ENCODE results near the gene GNAI3.
A peak's percentile ranks its signal among the peaks of the same experiment; 100 is the strongest.

The GNAI3 gene

DNA sequence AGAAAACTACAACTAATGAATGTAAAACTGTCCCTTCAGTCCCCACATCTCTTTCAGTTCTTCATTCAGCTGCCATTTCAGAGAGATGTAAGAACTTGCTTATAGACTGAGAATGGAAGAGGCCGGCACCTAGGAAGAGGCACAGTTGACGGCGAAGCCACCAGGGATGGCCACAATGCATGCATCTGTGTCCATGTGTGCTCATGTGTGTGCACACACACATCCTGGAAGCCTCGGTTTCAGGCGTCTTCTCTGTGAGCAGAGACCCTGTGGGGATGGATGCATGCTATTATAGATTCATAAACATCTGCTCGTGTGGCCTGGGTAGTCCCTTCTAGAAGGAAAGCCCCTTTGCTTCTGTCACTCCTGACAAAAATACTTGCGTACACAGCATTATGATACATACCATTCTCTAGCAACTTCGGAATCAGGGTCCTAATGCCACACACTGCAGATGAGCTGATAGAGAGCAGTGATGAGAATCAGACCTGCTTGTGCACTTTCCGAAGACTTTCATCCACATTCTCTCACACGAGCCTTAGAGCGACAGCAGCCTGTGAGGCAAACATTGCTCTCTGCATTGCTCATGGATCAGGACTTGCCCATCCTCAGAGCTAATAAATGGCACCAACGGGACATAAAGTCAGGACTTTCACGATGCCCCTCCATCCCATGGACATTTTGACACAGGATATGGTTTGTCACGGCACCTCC, 21.2 kb upstream of the GNAI3 start:
- DNase-seq (ENCODE audit: low read depth), result no peak

DNA sequence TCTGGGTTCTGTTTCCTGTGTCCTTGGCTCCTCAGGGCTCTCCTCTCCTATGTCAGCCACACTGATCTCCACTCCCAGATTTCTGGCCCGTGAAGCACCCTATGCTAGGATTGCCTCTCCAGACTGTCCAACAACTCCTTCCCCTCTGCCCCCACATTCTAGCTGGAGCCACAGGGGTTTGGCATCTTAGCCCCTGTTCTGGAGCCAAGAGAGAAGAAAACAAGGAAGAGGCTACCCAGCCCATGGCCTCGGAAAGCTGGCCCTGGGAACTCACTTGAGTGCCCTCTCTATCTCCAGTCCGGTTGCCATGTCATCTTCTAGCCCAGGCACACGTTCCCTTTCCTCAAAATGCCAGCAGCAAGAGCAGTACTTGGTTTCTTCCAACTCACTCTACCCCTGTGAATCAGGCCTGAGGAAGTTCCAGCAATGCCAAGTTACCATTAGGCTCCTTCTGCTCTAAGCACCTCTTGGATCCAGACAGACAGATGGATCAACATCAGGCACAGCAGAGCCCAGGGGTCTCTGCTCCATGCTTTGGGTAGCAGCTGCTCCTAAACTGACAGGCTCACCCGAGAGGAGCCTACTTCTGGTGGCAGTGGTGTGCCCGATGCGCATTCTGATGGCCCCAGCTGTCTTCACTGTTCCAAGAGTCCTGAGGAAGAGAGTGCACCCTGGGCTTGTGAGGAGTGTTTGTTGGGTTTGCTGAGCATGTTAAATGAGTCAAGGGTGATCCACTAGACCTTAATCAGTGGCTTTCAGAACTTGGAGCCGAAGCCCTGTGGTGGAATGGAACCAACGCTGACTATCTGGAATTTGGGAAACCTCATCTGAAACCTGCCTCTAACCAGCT, 20.3 kb upstream of the GNAI3 start:
- DNase-seq (ENCODE audit: low read depth), result no peak

DNA sequence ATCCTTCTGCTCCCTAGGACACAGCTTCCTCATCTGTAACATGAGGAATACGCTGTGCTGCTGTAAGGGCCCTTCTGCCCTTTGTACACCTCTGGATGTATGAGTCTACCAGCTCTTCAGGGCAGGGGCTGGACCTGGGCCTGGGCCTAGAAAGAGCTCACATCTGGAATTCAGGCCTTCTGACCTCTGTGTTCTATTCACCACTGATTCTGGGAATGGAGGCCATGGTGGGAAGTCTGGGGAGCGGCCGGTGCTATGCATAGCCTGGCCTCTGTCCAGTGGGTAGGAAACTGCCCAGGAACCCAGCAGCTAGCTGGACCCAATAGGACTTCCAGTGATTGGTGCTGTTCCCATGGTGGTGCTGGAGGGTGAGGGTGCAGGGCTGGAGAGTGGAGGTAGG, 19.7 kb upstream of the GNAI3 start:
- no peak for DNase-seq (ENCODE audit: low read depth)

DNA sequence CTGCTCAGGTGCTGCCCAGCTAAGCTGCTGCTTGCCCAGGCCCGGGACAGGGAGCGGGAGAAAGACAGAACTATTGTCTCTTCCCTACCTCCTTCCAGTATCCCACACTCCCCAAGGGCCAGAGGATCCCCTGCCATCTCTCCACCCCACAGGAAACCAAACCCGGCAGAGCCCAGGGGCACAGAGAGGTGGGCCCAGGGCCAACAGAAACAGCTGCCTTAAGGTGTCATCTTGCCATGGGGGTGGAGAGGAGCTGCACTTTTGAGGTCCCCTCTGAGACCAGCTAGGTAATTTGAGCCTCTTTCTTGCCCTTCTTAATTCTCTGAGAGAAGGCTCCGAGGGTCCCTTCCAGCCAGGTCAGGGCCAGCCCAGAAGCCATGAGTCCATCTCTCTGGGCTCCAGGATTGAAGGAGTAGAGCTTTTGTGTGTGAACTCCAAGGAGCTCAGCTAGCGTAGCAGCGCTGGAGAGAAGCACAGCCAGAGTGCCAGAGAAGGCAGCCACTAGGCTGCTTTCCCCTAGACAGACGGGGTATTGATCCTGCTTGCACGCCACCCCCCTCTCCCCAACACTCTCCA, 18.4 kb upstream of the GNAI3 start:
- DNase-seq (ENCODE audit: low read depth), result no peak

DNA sequence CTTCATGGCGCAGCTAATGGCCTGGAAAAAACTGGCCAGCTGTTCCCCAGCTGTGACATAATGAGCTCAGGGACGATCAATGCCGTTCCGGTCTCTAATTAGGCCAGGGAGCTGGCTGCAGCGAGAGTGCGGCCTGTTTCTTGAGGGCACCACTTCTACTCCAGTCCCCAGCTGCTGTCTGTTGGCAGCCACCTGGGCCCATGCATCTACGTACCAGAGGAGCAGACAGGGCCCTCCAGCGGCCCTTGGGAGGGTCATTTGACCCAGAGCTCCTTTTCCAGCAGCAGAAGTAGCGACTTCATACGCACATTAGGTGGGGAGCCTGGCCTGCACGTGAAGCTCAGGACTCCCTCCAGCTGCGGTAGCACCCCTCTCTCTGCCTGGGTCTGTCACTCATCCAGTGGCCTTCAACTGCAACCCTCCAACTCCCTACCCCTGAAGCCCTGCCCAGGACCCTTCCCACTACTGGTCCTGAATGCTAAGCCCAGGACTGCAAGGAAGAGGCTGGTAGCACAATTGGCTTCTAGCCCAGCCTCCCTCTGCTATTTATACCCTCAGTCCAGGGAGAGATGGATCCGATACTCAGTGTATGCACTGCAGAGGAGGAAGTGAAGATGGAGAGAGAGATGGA, 17.8 kb upstream of the GNAI3 start:
- DNase-seq (ENCODE audit: low read depth), result no peak

DNA sequence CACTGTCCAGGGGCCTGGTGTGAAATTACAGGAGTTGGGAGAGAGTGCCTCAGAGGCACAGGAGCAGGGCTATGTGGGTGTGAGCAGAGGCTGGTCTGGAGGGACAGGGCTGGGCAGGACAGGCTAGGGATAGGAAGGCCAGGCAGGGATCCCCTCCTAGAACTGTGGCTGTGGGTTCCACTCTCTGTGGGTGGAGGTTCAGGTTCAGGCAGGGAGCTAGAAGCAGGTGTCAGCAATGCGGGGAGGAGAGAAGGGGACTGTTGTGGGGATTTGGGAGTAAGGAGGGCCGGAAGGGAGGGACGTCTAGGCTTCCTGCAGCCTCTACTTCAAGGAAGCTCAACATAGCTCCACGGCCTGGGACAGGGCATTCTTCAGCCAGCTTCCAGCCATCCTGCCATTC, 17.0 kb upstream of the GNAI3 start:
- DNase-seq (ENCODE audit: low read depth), result no peak

DNA sequence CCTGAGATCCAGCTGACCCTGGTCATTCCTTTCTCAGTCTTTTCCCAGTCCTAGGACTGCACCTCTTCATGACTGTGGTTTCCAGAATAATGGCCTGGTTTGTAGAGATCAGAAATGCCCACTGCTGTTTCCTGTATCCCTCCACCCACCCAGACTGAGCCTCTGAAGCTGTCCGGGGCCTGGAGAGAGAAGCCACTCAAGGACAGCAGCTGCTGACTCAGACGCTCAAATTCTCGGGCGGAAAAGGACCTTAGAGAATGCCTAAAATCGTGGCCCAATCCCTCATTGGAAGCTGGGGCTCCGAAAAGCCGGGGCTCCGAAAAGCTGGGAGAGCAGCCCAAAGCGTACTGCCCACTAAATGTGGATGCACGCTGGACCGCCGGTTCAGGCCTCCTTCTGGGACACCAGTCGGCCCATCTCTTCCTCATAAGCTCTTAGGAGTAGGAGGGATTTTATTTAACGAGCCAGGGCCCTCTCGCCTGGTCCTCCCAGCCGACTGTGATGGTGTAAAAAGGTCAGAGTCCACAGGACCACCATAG, 16.5 kb upstream of the GNAI3 start:
- no peak for DNase-seq (ENCODE audit: low read depth)

DNA sequence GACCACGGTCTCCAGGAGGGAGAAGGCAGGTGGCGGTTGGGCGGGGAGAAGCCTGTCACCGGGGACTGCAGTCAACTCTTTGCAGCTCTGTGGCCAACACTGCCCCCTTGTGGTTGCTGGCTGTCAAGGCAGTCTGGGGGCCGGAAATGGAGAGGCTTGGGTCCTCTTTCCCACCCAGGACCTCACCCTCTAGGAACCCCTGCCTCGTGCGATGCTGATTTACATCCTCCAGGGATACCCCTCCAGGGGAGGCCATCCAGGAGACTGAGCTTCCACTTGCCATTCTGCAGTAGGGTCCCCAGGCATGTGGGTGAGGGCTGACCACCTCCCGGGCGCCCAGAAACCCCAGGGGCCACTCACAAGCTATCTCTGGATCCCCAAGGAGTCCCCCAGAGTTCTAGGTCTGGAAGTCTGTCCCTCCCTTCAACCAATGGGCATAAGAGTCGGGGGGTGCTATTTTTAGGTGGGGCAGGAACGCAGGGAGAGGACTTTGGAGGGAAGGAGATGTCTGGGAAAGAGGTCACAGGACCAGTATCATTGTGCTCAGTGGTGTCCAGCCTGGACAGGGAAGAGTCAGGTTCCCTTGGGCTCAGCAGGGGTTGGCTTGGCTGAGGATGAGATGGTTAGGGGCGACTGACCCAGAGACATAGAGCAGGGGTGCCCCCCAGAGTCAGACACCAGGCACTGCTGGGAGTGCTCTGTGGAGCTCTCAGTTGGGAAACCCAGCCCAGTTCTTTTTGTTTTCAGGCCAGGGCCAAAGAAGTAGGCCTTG, 15.9 kb upstream of the GNAI3 start:
- peak; percentile 72 for DNase-seq (ENCODE audit: low read depth)

DNA sequence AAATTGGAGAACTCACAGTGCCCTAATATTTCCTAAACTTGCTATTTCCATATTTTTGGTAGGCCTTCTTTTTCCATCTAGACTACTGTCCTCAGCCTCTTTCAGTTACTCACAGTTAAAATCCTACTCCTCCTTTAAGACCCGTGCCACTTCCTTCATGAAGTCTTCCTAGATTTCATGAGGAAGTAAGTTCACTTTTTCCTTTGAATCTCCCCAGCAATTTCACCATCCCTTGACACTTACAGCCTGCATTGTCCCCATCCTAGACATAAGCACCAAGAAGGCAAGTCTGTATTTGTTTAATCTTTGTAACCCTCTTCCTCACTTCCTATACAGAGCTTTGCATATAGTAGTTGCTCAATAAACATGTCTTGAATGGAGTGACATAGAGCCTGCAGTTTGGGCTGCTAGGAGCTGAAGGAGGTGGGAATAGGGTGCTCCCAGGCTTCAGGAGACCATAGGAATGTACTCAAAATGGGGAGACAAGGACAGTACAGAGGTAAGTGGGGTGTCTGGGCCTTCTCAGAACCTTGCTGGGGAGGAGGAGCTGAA, 14.0 kb upstream of the GNAI3 start:
- DNase-seq (ENCODE audit: low read depth), result no peak

DNA sequence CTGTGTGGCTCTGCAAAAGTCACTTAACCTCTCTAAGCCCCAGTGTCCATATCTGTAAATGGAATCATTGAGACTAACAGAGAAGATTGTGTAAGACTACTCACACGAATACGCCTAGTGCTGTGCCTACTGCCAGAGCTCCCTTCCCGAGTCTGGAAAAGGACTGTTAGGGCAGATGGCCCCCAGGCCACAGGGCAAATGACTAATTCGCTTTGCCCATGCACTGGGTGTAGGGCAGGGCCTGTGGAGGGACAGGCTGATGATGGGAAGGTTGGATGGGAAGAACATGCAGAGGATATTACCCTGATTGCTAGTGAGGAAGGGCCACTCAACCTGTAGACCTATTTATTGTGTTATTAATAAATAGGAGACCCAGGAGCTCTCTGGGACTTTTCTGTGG, 12.9 kb upstream of the GNAI3 start:
- no peak for DNase-seq (ENCODE audit: low read depth)

DNA sequence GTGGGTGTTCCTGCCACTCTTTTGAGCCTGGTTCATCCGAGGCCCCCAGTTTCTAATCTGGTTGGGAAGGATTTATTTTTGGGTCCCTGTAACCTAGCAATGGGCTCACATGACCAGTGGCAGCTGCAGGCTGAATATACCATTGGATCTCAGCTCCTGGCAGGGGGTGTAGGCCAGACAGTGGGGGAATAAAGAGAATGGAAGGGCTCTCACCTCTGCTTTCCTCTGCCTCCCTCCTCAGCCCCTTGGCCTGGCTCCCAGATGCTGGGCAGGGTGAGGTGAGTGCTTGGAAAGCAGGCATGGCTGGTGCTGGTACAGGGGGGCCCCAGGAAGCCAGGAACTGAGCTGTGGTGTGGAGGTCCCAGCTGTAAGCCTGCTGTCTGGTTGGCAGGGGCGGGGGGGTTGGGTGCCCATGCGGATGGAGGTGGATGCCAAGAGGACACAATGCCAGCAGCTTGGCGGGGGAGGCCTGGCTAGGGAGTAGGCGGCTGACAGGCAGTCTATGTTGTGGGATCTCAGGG, 12.4 kb upstream of the GNAI3 start:
- DNase-seq (ENCODE audit: low read depth), result no peak

DNA sequence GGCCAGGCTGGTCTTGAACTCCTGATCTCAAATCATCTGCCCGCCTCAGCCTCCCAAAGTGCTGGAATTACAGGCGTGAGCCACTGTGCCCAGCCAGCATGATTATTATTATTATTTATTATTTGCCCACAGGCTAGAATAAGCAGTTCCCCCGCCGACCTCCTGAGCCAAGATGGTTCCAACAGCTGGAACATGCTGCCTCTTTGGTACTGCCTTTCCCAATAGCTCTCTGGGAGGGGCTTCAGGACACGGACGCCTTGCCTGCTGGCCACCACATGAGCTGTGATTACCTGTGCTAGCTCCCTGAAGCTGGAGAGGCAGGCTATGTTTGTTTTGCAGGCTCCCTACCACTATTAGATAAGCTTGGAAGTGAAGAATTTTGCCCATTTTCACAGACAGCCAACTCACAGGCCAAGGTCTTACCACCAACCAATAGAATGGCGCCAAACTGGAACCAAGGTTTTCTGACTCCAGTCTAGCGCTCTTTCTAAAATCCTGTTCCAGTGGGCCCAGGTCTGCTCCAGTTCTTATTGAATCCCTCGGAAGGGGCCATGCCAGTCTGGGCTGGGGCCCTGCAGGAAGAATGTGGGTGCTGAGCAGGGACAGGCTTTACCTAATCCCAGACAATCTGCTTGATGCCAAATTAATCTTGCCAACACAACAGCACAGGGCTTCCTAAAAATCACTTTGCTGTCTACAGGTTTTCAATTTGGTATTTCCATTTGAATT, 10.8 kb upstream of the GNAI3 start:
- no peak for DNase-seq (ENCODE audit: low read depth)

DNA sequence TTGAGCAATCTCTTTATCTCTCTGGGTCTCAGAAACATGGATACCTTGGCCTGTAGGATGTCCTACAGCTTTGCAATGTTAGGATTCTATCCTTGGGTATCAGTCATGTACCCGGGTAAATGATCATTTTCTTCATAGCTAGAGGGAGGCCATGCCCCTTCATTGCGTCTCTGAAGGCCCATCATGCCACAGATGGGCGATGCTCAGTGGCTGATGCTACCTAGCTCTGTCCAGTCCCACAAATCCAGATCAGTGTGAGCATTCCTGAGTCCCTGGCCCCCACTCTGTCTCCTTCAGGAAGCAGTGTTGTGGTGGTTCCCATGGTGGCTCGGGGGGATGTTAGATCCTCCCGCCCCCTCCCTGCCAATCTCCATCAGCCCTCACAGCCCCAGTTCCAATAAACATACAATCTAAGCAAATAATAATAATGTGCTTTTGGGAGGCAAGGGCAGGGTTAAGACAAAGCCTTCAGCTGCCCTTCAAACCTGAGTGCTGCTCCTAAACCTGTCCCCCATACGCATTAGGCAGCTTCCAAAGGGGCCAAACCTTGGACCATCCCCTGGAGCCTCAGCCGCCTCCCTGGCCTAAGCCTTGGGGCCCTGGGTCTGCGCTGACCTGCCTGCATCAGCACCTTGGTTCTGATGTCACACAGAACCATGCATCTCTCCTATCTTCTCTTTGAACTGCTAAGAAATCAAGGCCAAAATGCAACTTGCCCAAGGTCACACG, 9.4 kb upstream of the GNAI3 start:
- no peak for DNase-seq (ENCODE audit: low read depth)

DNA sequence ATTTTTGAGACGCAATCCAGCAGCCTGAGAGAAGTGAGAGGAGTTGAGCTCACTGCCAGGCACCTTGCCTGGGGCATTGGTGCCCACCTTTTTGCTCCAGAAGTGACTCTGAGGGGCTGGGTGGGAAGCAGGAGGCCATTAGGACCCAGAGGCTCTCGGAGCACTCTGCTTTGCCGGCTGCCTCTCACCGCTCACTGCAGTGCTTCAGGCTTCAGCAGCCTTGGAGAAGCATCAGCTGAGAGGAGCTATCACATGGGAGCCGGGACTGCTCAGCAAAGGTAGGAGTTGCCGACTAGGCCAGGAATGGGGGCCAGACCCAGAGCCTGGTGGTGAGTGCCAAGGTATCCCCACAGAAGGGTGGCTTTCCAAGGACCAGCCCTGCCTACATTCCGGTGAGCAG, 8.7 kb upstream of the GNAI3 start, which contains the start of gene GPR61:
GPR61 (plus strand) TSS at position 197 of the 400 bp plus-strand sequence. CDS start 3,151 bp downstream, outside the sequence.
- DNase-seq (ENCODE audit: low read depth), result no peak

DNA sequence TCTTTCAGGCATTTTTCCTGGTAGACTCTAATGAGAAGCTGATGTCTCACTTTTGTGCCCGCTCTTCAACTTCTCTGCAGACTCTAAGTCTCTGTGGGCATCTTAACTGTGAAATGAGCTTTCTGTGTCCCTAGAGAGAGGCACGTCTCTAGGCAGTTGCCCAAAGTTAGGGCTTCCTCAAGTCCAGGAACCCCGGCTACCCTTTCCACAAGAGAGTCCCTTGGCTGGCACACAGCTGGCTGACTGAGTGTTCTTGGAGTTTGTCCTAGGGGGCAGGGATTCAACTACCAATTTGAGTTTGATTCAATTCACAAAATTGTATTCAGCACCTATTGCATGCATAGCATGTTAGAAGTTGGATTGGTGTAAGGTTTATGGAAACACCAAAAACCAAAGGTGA, 7.3 kb upstream of the GNAI3 start:
- DNase-seq (ENCODE audit: low read depth), result no peak

DNA sequence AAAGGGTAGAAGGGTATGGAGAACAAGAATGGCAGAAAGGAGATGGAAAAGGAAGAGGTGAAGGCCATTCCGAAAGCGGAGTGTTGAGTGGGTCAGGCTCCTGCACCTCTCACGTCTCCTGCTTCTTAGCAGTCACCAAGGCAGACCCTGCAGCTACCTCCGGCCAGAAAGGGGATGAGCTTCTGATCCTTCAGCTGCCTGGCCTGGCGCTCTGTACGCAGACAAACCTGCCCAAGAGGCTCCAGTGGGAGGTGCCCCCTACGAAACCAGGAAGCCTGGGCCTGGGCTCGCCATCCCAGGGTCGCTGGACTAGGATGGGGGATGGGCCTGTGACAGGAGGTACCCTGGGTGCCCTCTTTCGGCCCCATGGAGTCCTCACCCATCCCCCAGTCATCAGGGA, 5.8 kb upstream of the GNAI3 start:
- no peak for DNase-seq (ENCODE audit: low read depth)

DNA sequence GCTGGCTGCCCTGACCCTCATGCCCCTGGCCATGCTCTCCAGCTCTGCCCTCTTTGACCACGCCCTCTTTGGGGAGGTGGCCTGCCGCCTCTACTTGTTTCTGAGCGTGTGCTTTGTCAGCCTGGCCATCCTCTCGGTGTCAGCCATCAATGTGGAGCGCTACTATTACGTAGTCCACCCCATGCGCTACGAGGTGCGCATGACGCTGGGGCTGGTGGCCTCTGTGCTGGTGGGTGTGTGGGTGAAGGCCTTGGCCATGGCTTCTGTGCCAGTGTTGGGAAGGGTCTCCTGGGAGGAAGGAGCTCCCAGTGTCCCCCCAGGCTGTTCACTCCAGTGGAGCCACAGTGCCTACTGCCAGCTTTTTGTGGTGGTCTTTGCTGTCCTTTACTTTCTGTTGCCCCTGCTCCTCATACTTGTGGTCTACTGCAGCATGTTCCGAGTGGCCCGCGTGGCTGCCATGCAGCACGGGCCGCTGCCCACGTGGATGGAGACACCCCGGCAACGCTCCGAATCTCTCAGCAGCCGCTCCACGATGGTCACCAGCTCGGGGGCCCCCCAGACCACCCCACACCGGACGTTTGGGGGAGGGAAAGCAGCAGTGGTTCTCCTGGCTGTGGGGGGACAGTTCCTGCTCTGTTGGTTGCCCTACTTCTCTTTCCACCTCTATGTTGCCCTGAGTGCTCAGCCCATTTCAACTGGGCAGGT, 5.0 kb upstream of the GNAI3 start:
- no peak for DNase-seq (ENCODE audit: low read depth)

DNA sequence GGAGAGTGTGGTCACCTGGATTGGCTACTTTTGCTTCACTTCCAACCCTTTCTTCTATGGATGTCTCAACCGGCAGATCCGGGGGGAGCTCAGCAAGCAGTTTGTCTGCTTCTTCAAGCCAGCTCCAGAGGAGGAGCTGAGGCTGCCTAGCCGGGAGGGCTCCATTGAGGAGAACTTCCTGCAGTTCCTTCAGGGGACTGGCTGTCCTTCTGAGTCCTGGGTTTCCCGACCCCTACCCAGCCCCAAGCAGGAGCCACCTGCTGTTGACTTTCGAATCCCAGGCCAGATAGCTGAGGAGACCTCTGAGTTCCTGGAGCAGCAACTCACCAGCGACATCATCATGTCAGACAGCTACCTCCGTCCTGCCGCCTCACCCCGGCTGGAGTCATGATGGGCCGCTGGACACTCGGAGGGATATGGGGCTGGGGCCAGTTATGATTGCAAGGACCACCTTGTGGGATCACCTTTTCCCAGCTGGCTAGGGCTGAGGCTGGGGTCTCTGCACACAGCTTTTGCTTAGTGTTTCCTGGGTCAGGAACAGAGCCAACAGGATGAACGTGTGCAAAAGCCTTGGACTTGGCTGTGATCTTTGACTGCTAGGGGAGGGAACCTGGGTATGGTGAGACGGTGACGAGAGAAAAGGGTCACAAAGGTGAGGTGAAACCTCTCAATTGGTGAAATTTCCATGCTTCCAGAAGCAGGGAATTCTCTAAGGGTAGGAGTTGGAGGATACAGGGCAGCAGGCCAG, 4.3 kb upstream of the GNAI3 start:
- no peak for DNase-seq (ENCODE audit: low read depth)
